HL-60 (cell line): ENCODE data around the gene EPHA6.

Experiments used
- GABPA ChIP-seq: IDR thresholded peaks from 2 replicates; pipeline ENCODE4 v1.6.1; 2012; ENCODE audit warnings: low read depth
- POLR2AphosphoS5 ChIP-seq: IDR thresholded peaks from 2 replicates; pipeline ENCODE4 v1.6.1; 2012; ENCODE audit warnings: low read depth
- TF ChIP-seq, protein P1 (sequence below): IDR thresholded peaks from one replicate; pipeline ENCODE4 v1.5.1; 2011; ENCODE audit warnings: low read length, control low read depth, inconsistent platforms; ENCODE audit not compliant: insufficient read depth
- TF ChIP-seq, protein P2 (sequence below): IDR thresholded peaks from 2 replicates; pipeline ENCODE4 v1.6.1; 2012; ENCODE audit warnings: low read depth; ENCODE audit not compliant: insufficient replicate concordance

DNA sequence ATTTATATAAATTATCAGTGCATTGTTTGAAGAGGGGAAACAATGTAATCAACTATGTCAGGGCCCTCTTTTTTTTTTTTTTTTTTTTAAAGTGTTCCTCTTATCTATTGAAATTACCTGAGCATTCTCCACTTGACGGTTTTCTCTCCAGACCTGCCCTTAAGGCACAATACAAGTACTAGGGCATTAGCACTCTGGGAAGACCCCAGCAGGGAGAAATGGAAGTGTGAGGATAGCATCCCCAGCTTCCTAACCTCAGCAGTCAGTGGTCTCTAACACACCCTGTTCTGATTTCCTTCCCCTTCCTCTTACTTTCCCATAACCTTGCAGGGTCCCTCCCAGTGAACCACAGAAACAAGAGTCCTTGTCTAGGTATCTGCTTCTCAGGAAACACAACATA is 491.8 kb downstream of the EPHA6 start:
- TF ChIP-seq, protein P1, sequence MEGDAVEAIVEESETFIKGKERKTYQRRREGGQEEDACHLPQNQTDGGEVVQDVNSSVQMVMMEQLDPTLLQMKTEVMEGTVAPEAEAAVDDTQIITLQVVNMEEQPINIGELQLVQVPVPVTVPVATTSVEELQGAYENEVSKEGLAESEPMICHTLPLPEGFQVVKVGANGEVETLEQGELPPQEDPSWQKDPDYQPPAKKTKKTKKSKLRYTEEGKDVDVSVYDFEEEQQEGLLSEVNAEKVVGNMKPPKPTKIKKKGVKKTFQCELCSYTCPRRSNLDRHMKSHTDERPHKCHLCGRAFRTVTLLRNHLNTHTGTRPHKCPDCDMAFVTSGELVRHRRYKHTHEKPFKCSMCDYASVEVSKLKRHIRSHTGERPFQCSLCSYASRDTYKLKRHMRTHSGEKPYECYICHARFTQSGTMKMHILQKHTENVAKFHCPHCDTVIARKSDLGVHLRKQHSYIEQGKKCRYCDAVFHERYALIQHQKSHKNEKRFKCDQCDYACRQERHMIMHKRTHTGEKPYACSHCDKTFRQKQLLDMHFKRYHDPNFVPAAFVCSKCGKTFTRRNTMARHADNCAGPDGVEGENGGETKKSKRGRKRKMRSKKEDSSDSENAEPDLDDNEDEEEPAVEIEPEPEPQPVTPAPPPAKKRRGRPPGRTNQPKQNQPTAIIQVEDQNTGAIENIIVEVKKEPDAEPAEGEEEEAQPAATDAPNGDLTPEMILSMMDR = no peak
- TF ChIP-seq, protein P2, sequence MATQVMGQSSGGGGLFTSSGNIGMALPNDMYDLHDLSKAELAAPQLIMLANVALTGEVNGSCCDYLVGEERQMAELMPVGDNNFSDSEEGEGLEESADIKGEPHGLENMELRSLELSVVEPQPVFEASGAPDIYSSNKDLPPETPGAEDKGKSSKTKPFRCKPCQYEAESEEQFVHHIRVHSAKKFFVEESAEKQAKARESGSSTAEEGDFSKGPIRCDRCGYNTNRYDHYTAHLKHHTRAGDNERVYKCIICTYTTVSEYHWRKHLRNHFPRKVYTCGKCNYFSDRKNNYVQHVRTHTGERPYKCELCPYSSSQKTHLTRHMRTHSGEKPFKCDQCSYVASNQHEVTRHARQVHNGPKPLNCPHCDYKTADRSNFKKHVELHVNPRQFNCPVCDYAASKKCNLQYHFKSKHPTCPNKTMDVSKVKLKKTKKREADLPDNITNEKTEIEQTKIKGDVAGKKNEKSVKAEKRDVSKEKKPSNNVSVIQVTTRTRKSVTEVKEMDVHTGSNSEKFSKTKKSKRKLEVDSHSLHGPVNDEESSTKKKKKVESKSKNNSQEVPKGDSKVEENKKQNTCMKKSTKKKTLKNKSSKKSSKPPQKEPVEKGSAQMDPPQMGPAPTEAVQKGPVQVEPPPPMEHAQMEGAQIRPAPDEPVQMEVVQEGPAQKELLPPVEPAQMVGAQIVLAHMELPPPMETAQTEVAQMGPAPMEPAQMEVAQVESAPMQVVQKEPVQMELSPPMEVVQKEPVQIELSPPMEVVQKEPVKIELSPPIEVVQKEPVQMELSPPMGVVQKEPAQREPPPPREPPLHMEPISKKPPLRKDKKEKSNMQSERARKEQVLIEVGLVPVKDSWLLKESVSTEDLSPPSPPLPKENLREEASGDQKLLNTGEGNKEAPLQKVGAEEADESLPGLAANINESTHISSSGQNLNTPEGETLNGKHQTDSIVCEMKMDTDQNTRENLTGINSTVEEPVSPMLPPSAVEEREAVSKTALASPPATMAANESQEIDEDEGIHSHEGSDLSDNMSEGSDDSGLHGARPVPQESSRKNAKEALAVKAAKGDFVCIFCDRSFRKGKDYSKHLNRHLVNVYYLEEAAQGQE = no peak
- TF ChIP-seq POLR2AphosphoS5 (no peak), GABPA (no peak)
